ENCODE measurements around the gene SMAD1. TPM values are rescaled to one million over a fixed set of nuclear protein-coding genes. Genes with fewer than 3 reads are reported as not detected.

SMAD1 gene
- polyA plus RNA-seq, 1 donor (not counting 4 experiments of a cell fraction or from before 2014, with no cell fraction given) = 33.5 TPM

- DNase-seq (ENCODE audit: low read depth, low spot score) (no peak), FAIRE-seq (peak; percentile 81)
- Histone ChIP-seq H2AFZ (ENCODE audit: control insufficient read depth, low read length) (no peak overlapping the region), H3K4me3 (ENCODE audit: control insufficient read depth in 2 of 3, extremely low read depth in 1 of 3, insufficient read depth in 2 of 3, low read depth in 1 of 3, low read length in 3 of 3) (no peak overlapping the region), H3K27me3 (ENCODE audit: control insufficient read depth, extremely low read depth, insufficient read depth, low read length) (no peaks in the 10 kb centered on the region), H3K79me2 (ENCODE audit: control insufficient read depth, insufficient read depth, low read length) (peaks cover 10% of the 10 kb centered on the region), H3K4me2 (ENCODE audit: control insufficient read depth, extremely low read depth, insufficient read depth, low read depth, low read length) (no peak overlapping the region), H3K9me1 (ENCODE audit: control insufficient read depth, extremely low read depth, insufficient read depth, low read length) (no peaks in the 10 kb centered on the region), H3K9me3 (ENCODE audit: control insufficient read depth, low read depth, low read length) (no peaks in the 10 kb centered on the region), H4K20me1 (ENCODE audit: control insufficient read depth, extremely low read depth, insufficient read depth, low read length) (no peaks in the 10 kb centered on the region), H3K4me1 (ENCODE audit: control insufficient read depth, extremely low read depth, insufficient read depth, low read length) (peaks cover 18% of the 10 kb centered on the region), H3K9ac (ENCODE audit: control insufficient read depth, extremely low read depth, insufficient read depth, low read length) (no peak overlapping the region), H3K27ac (ENCODE audit: control insufficient read depth, insufficient read depth, low read length) (no peak overlapping the region), H3K36me3 (ENCODE audit: control insufficient read depth in 2 of 2, extremely low read depth in 1 of 2, insufficient read depth in 2 of 2, low read length in 2 of 2) (no peaks in the 10 kb centered on the region)
- TF ChIP-seq CTCF (optimal IDR thresholded peaks at IDR 0.05 in 1 of 3, IDR thresholded peaks at IDR 0.05 in 1 of 3, conservative IDR thresholded peaks at IDR 0.05 in 1 of 3; ENCODE audit: extremely low read depth in 1 of 3, insufficient read depth in 2 of 3, low read length in 3 of 3) (no peak), EZH2 (IDR thresholded peaks at IDR 0.05; ENCODE audit: low read length) (no peak)
- dilution Hi-C loops (cut with MboI; ENCODE audit: extremely low pct_ligation_motif_present, low sequenced_read_pairs) = no loop called here
Measured at GRCh38 chr4:145530662-145531061, 49.0 kb downstream of the SMAD1 start.

GRCh38 chr4:145531223-145531622 is 49.6 kb downstream of the SMAD1 start:
- DNase-seq (ENCODE audit: low read depth, low spot score) (no peak), FAIRE-seq (no peak)
- TF ChIP-seq EZH2 (IDR thresholded peaks at IDR 0.05; ENCODE audit: low read length) = no peak
- TF ChIP-seq CTCF (optimal IDR thresholded peaks at IDR 0.05 in 1 of 3, IDR thresholded peaks at IDR 0.05 in 1 of 3, conservative IDR thresholded peaks at IDR 0.05 in 1 of 3; ENCODE audit: extremely low read depth in 1 of 3, insufficient read depth in 2 of 3, low read length in 3 of 3) = no peak
- dilution Hi-C loops (cut with MboI; ENCODE audit: extremely low pct_ligation_motif_present, low sequenced_read_pairs) = no loop called here
- H3K9me3 ChIP-seq (ENCODE audit: control insufficient read depth, low read depth, low read length) = no peaks in the 10 kb centered on the region
- H3K36me3 ChIP-seq (ENCODE audit: control insufficient read depth in 2 of 2, extremely low read depth in 1 of 2, insufficient read depth in 2 of 2, low read length in 2 of 2) = no peaks in the 10 kb centered on the region
- no peaks in the 10 kb centered on the region for H3K27me3 ChIP-seq (ENCODE audit: control insufficient read depth, extremely low read depth, insufficient read depth, low read length)
- peaks cover 18% of the 10 kb centered on the region for H3K4me1 ChIP-seq (ENCODE audit: control insufficient read depth, extremely low read depth, insufficient read depth, low read length)
- H2AFZ ChIP-seq (ENCODE audit: control insufficient read depth, low read length) = no peak overlapping the region
- peaks cover 10% of the 10 kb centered on the region for H3K79me2 ChIP-seq (ENCODE audit: control insufficient read depth, insufficient read depth, low read length)
- H3K4me2 ChIP-seq (ENCODE audit: control insufficient read depth, extremely low read depth, insufficient read depth, low read depth, low read length) = no peak overlapping the region
- H4K20me1 ChIP-seq (ENCODE audit: control insufficient read depth, extremely low read depth, insufficient read depth, low read length) = no peaks in the 10 kb centered on the region
- no peak overlapping the region for H3K9ac ChIP-seq (ENCODE audit: control insufficient read depth, extremely low read depth, insufficient read depth, low read length)
- H3K27ac ChIP-seq (ENCODE audit: control insufficient read depth, insufficient read depth, low read length) = no peak overlapping the region
- no peak overlapping the region for H3K4me3 ChIP-seq (ENCODE audit: control insufficient read depth in 2 of 3, extremely low read depth in 1 of 3, insufficient read depth in 2 of 3, low read depth in 1 of 3, low read length in 3 of 3)
- no peaks in the 10 kb centered on the region for H3K9me1 ChIP-seq (ENCODE audit: control insufficient read depth, extremely low read depth, insufficient read depth, low read length)

Measured in keratinocyte (primary cell).